ENCODE data around the gene C1orf50. TPM values are rescaled to one million over a fixed set of nuclear protein-coding genes. Genes with fewer than 3 reads are reported as not detected.

C1orf50 gene
- total and polyA plus RNA-seq, 2 donors (not counting 3 experiments of a cell fraction or from before 2014, with no cell fraction given): 4.8 to 7.4 TPM

DNA sequence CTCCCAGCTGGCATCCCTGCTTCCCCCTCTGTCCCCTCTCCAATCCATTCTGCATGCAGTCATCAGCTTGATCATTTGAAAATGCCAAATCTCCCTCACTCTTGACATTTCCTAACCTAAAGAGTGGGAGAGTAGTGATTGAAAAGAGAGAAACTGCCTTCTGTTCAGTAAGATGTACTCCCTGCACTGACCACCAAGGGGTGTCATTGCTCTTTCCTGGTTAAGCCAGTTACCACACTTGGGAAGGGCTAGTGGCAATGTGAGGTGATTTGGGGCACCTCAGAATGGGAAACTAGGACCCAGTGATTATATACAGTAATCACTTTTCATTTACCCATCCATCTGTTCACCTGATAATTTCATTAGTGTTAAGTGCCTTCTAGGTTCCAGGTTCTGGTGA, 10.8 kb downstream of the C1orf50 start:
- intact Hi-C loops (cut with micrococcal nuclease): loop anchor here (1.0 kb wide), 2 partner anchors 135 to 295 kb away; no protein-coding TSS in a partner anchor
- no TSS peak for BruUV-seq (replicated peaks)
- Histone ChIP-seq H3K79me2 (ENCODE audit: control insufficient read depth, insufficient read depth, low read length) (peaks cover 3% of the 10 kb centered on the region), H3K9ac (replicated peaks; ENCODE audit: extremely low read depth, insufficient read depth, low read length) (no peak overlapping the region), H3K27me3 (ENCODE audit: control insufficient read depth in 2 of 2, insufficient read depth in 2 of 2, low read length in 2 of 2) (no peaks in the 10 kb centered on the region), H3K27ac (ENCODE audit: insufficient read depth, low read depth, low read length) (no peak overlapping the region), H3K9me1 (replicated peaks; ENCODE audit: control insufficient read depth, extremely low read depth, insufficient read depth, low read length) (no peaks in the 10 kb centered on the region), H3K4me2 (ENCODE audit: insufficient read depth, low read length) (no peak overlapping the region), H3K4me3 (replicated peaks in 1 of 3; ENCODE audit: insufficient read depth in 1 of 3, low read depth in 1 of 3, low read length in 3 of 3) (no peak overlapping the region), H3K4me1 (ENCODE audit: control insufficient read depth, extremely low read depth, insufficient read depth, low read length) (no peaks in the 10 kb centered on the region), H2AFZ (ENCODE audit: low read depth, low read length) (no peak overlapping the region), H3K36me3 (ENCODE audit: control insufficient read depth in 2 of 2, extremely low read depth in 1 of 2, insufficient read depth in 2 of 2, low read length in 2 of 2) (peaks cover 6 to 13% of the 10 kb centered on the region in 2 experiments), H3K9me3 (replicated peaks; ENCODE audit: control insufficient read depth, insufficient read depth, low read length) (no peaks in the 10 kb centered on the region), H4K20me1 (replicated peaks; ENCODE audit: control insufficient read depth, extremely low read depth, insufficient read depth, low read length) (no peaks in the 10 kb centered on the region)
- ChIA-PET CTCF (interaction anchor here (0.6 to 5.3 kb wide), 30 partner anchors 11 to 299 kb away, joined by 3 to 244 read pairs (median 5); partner anchors contain the start of genes C1orf50, ERMAP, P3H1 and SVBP), POLR2A (interaction anchor here (1.1 kb wide), 1 partner anchor 11 kb away, joined by 3 read pairs; the partner anchor contains the start of genes C1orf50 and P3H1)
- DNase-seq (ENCODE audit: low read depth, low spot score) (peak; percentile 54), FAIRE-seq (peak; percentile 35)
- dilution Hi-C loops (cut with MboI; ENCODE audit: extremely low pct_ligation_motif_present, low sequenced_read_pairs): no loop called here
- TF ChIP-seq POLR2A (IDR thresholded peaks at IDR 0.05; ENCODE audit: low read depth, low read length) (no peak), POLR2AphosphoS5 (IDR thresholded peaks at IDR 0.05; ENCODE audit: insufficient read depth, low read depth, low read length) (no peak)
- TF ChIP-seq, protein P1, sequence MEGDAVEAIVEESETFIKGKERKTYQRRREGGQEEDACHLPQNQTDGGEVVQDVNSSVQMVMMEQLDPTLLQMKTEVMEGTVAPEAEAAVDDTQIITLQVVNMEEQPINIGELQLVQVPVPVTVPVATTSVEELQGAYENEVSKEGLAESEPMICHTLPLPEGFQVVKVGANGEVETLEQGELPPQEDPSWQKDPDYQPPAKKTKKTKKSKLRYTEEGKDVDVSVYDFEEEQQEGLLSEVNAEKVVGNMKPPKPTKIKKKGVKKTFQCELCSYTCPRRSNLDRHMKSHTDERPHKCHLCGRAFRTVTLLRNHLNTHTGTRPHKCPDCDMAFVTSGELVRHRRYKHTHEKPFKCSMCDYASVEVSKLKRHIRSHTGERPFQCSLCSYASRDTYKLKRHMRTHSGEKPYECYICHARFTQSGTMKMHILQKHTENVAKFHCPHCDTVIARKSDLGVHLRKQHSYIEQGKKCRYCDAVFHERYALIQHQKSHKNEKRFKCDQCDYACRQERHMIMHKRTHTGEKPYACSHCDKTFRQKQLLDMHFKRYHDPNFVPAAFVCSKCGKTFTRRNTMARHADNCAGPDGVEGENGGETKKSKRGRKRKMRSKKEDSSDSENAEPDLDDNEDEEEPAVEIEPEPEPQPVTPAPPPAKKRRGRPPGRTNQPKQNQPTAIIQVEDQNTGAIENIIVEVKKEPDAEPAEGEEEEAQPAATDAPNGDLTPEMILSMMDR (IDR thresholded peaks at IDR 0.05; ENCODE audit: extremely low read depth in 1 of 2, insufficient read depth in 1 of 2, low read depth in 1 of 2, low read length in 2 of 2): peak; percentile 59 to 67

DNA sequence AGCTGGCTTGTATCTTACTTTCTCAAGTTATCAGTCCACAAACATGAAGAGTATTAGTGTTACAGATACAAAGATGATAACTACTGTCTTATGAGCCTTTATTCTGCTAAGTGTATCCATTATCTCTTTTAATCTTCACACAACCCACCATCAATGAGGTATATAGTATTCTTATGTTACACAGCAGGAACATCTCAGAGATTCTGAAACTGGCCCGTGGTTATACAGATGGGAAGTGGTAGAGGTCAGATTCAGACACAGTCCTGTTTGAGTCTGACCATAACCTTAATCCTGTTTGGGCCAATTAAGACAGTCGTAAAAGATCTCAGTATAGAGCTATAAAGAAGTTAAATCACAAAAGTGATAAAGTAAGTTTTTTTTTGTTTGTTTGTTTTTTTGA, 12.7 kb downstream of the C1orf50 start:
- H3K79me2 ChIP-seq (ENCODE audit: control insufficient read depth, insufficient read depth, low read length): no peaks in the 10 kb centered on the region
- H4K20me1 ChIP-seq (replicated peaks; ENCODE audit: control insufficient read depth, extremely low read depth, insufficient read depth, low read length): no peaks in the 10 kb centered on the region
- H3K9me1 ChIP-seq (replicated peaks; ENCODE audit: control insufficient read depth, extremely low read depth, insufficient read depth, low read length): no peaks in the 10 kb centered on the region
- CTCF ChIA-PET: interaction anchor here (1.3 to 5.3 kb wide), 6 partner anchors 13 to 294 kb away, joined by 3 to 244 read pairs (median 14); partner anchors contain the start of genes C1orf50, P3H1 and ZNF691
- dilution Hi-C loops (cut with MboI; ENCODE audit: extremely low pct_ligation_motif_present, low sequenced_read_pairs): no loop called here
- no peak overlapping the region for H3K4me3 ChIP-seq (replicated peaks in 1 of 3; ENCODE audit: insufficient read depth in 1 of 3, low read depth in 1 of 3, low read length in 3 of 3)
- H3K36me3 ChIP-seq (ENCODE audit: control insufficient read depth in 2 of 2, extremely low read depth in 1 of 2, insufficient read depth in 2 of 2, low read length in 2 of 2): peaks cover 6 to 13% of the 10 kb centered on the region in 2 experiments
- POLR2A ChIA-PET: no interaction called here
- no peak for DNase-seq (ENCODE audit: low read depth, low spot score)
- H3K4me2 ChIP-seq (ENCODE audit: insufficient read depth, low read length): no peak overlapping the region
- TF ChIP-seq GATA2 (IDR thresholded peaks at IDR 0.05; ENCODE audit: insufficient read depth, insufficient read length, low read depth, low read length) (no peak), POLR2A (IDR thresholded peaks at IDR 0.05; ENCODE audit: low read depth, low read length) (no peak), EZH2 (IDR thresholded peaks at IDR 0.05; ENCODE audit: borderline replicate concordance, low read depth, low read length, severe bottlenecking) (no peak), JUN (IDR thresholded peaks at IDR 0.05; ENCODE audit: borderline replicate concordance, insufficient read depth, insufficient read length, low read depth) (no peak), MYC (IDR thresholded peaks at IDR 0.05; ENCODE audit: low read depth, low read length) (no peak), POLR2AphosphoS5 (IDR thresholded peaks at IDR 0.05; ENCODE audit: insufficient read depth, low read depth, low read length) (no peak), FOS (IDR thresholded peaks at IDR 0.05; ENCODE audit: borderline replicate concordance, insufficient read depth, low read length) (no peak)
- TF ChIP-seq, protein P1 (IDR thresholded peaks at IDR 0.05; ENCODE audit: extremely low read depth in 1 of 2, insufficient read depth in 1 of 2, low read depth in 1 of 2, low read length in 2 of 2): no peak
- TF ChIP-seq, protein P2, sequence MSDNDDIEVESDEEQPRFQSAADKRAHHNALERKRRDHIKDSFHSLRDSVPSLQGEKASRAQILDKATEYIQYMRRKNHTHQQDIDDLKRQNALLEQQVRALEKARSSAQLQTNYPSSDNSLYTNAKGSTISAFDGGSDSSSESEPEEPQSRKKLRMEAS (IDR thresholded peaks at IDR 0.05; ENCODE audit: insufficient read depth, insufficient read length): no peak
- no peak overlapping the region for H2AFZ ChIP-seq (ENCODE audit: low read depth, low read length)
- no peak for FAIRE-seq
- H3K27ac ChIP-seq (ENCODE audit: insufficient read depth, low read depth, low read length): no peak overlapping the region
- intact Hi-C loops (cut with micrococcal nuclease): no loop called here
- H3K9me3 ChIP-seq (replicated peaks; ENCODE audit: control insufficient read depth, insufficient read depth, low read length): no peaks in the 10 kb centered on the region
- no peaks in the 10 kb centered on the region for H3K4me1 ChIP-seq (ENCODE audit: control insufficient read depth, extremely low read depth, insufficient read depth, low read length)
- no TSS peak for BruUV-seq (replicated peaks)
- H3K27me3 ChIP-seq (ENCODE audit: control insufficient read depth in 2 of 2, insufficient read depth in 2 of 2, low read length in 2 of 2): no peaks in the 10 kb centered on the region
- H3K9ac ChIP-seq (replicated peaks; ENCODE audit: extremely low read depth, insufficient read depth, low read length): no peak overlapping the region

All from endothelial cell of umbilical vein (primary cell).